Measurements from ENCODE around the gene ZNF438. TPM values are rescaled to one million over a fixed set of nuclear protein-coding genes. Genes with fewer than 3 reads are reported as not detected.
A peak's percentile ranks its signal among the peaks of the same experiment; 100 is the strongest.

Gene ZNF438, protein sequence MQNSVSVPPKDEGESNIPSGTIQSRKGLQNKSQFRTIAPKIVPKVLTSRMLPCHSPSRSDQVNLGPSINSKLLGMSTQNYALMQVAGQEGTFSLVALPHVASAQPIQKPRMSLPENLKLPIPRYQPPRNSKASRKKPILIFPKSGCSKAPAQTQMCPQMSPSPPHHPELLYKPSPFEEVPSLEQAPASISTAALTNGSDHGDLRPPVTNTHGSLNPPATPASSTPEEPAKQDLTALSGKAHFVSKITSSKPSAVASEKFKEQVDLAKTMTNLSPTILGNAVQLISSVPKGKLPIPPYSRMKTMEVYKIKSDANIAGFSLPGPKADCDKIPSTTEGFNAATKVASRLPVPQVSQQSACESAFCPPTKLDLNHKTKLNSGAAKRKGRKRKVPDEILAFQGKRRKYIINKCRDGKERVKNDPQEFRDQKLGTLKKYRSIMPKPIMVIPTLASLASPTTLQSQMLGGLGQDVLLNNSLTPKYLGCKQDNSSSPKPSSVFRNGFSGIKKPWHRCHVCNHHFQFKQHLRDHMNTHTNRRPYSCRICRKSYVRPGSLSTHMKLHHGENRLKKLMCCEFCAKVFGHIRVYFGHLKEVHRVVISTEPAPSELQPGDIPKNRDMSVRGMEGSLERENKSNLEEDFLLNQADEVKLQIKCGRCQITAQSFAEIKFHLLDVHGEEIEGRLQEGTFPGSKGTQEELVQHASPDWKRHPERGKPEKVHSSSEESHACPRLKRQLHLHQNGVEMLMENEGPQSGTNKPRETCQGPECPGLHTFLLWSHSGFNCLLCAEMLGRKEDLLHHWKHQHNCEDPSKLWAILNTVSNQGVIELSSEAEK
- 2.4 and 2.6 TPM in 2 replicates for total RNA-seq

DNA sequence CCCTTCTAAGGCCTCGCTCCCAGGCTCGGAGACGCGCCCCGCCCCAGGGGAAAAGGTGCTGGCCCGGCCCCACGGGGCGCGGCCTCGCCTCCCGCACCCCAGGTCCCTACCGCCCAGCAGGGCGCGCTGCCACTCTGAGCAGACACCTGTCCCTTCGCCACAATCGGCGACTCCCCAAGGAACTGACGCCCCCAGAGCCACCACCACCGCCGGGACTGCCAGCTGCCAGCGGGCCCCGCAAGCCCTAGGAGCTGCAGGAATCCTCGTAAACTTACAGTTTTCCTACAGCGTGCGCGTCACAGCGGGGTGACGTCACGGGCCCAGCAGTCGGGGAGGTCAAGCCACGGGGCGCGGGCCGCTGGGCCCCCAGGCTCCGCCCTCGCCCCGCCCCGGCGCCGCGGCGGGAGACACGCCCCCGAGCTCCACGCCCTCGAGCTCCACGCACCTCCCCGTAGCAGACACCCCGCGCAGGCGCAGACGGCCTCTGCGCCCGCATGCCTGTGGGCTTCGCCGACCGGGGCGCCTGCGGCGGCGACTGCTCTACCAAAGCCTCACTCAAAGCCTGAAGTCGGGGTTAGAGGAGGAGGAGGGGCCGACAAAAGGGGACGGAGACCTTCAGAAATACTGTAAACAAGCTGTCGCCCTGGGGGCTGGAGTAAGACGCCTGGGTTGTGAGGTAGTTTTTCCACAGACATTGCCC, at the start of gene ZNF438:
Gene ZNF438, minus strand, starts transcription at position 308 of the 700 bp plus-strand sequence. CDS start 154,831 bp downstream, outside the sequence.
- DNase-seq (ENCODE audit: low spot score): peak; percentile 93
- intact Hi-C loops (cut with micrococcal nuclease): loop anchor here (1.0 to 5.0 kb wide), 16 partner anchors 32 to 777 kb away; partner anchors contain the start of gene ZEB1
- Mint-ChIP-seq H3K4me1 (ENCODE audit: low read depth) (peaks cover 25% of the 10 kb centered on the region), H3K9me3 (no peaks in the 10 kb centered on the region), H3K27ac (peak within 1 kb of the TSS; percentile 99), H3K36me3 (ENCODE audit: low read depth) (peaks cover 2% of the 10 kb centered on the region), H3K27me3 (ENCODE audit: insufficient read depth) (no peaks in the 10 kb centered on the region), H3K4me3 (peak within 1 kb of the TSS; percentile 88)

GRCh38 chr10:31076610-31076988, 44.9 kb upstream of the ZNF438 start:
- H3K27ac Mint-ChIP-seq: no peak overlapping the region
- H3K27me3 Mint-ChIP-seq (ENCODE audit: insufficient read depth): peaks cover 14% of the 10 kb centered on the region
- no peak for DNase-seq (ENCODE audit: low spot score)
- no peaks in the 10 kb centered on the region for H3K36me3 Mint-ChIP-seq (ENCODE audit: low read depth)
- intact Hi-C loops (cut with micrococcal nuclease): no loop called here
- no peaks in the 10 kb centered on the region for H3K9me3 Mint-ChIP-seq
- H3K4me1 Mint-ChIP-seq (ENCODE audit: low read depth): no peaks in the 10 kb centered on the region
- no peak overlapping the region for H3K4me3 Mint-ChIP-seq

GRCh38 chr10:31075881-31076609, 44.4 kb upstream of the ZNF438 start:
- H3K9me3 Mint-ChIP-seq: no peaks in the 10 kb centered on the region
- H3K27me3 Mint-ChIP-seq (ENCODE audit: insufficient read depth): peaks cover 17% of the 10 kb centered on the region
- intact Hi-C loops (cut with micrococcal nuclease): no loop called here
- peaks cover 2% of the 10 kb centered on the region for H3K4me1 Mint-ChIP-seq (ENCODE audit: low read depth)
- H3K36me3 Mint-ChIP-seq (ENCODE audit: low read depth): no peaks in the 10 kb centered on the region
- no peak overlapping the region for H3K4me3 Mint-ChIP-seq
- H3K27ac Mint-ChIP-seq: no peak overlapping the region
- DNase-seq (ENCODE audit: low spot score): no peak

DNA sequence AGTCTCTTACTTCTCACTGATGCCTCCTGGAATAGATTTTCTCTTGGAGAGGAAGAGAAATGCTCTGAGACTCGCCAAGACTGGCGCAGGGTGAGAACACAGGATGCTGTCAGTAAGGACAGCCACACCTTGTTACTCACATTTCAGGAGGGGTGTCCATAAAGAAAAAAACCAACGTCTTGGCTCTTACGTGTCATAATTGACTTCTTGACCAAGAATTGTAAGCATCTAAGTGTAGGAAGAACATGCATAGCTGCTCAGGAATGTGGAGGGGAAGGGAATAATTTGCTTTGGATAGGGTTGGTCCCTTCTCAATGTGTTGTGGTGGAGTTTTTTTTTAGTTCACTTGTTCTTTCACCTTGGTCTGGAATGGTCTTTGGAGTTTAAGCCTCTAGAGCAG, 43.8 kb upstream of the ZNF438 start:
- intact Hi-C loops (cut with micrococcal nuclease): no loop called here
- Mint-ChIP-seq H3K9me3 (no peaks in the 10 kb centered on the region), H3K4me1 (ENCODE audit: low read depth) (peaks cover 8% of the 10 kb centered on the region), H3K27me3 (ENCODE audit: insufficient read depth) (peaks cover 18% of the 10 kb centered on the region), H3K27ac (no peak overlapping the region), H3K4me3 (no peak overlapping the region), H3K36me3 (ENCODE audit: low read depth) (no peaks in the 10 kb centered on the region)
- no peak for DNase-seq (ENCODE audit: low spot score)

DNA sequence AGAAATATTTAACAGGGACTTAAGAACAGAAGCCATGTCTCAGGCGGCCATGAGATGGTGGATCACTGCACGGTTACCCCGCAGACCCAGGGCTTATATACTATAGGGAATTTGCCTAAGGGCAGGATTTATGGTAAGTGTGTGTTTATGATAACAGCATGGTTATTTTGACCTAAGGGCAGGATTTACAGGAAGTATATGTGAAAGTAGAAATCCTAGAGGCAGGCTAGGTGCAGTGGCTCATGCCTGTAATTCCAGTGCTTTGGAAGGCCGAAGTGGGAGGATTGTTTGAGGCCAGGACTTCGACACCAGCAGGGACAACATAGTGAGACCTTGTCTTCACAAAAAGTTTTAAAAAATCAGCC, 43.0 kb upstream of the ZNF438 start:
- Mint-ChIP-seq H3K4me3 (no peak overlapping the region), H3K36me3 (ENCODE audit: low read depth) (no peaks in the 10 kb centered on the region), H3K4me1 (ENCODE audit: low read depth) (peaks cover 9% of the 10 kb centered on the region), H3K9me3 (no peaks in the 10 kb centered on the region), H3K27ac (no peak overlapping the region), H3K27me3 (ENCODE audit: insufficient read depth) (peaks cover 20% of the 10 kb centered on the region)
- no peak for DNase-seq (ENCODE audit: low spot score)
- intact Hi-C loops (cut with micrococcal nuclease): no loop called here

DNA sequence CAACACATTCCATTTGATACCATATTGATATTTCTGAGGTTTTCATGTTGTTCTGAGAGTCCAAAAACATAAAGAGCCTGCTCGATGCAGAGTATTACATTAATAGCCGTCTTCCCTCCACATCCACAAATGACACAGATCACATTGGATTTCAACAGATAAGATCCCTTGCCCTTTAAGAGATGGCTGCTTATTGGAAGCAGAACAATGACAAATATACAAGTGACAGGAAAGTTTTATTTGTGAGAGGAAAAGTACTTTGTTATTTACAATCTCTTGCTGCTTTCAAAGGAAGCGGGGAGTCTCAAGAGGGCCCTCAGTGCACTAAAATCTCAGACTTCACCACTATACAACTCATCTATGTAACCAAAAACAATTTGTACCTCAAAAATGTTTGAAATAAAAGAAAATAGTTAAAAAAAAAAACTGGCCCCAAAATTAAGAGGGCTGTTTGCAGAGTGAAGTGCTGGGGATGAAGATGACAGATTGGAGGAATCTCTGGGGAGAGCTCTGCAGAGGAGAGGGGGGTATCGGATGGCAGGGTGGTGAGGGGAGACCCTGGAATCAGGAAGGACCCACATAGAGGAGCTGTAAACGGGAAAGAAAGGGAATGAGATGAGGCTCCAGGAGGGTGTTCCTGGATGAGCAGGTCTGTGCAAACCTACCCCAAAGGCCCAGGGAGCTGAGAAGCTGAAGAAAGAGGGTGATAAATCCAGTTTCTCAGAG, 42.5 kb upstream of the ZNF438 start:
- H3K27ac Mint-ChIP-seq: no peak overlapping the region
- H3K27me3 Mint-ChIP-seq (ENCODE audit: insufficient read depth): peaks cover 24% of the 10 kb centered on the region
- H3K4me3 Mint-ChIP-seq: no peak overlapping the region
- H3K36me3 Mint-ChIP-seq (ENCODE audit: low read depth): no peaks in the 10 kb centered on the region
- no peaks in the 10 kb centered on the region for H3K9me3 Mint-ChIP-seq
- intact Hi-C loops (cut with micrococcal nuclease): no loop called here
- no peak for DNase-seq (ENCODE audit: low spot score)
- H3K4me1 Mint-ChIP-seq (ENCODE audit: low read depth): peaks cover 9% of the 10 kb centered on the region

DNA sequence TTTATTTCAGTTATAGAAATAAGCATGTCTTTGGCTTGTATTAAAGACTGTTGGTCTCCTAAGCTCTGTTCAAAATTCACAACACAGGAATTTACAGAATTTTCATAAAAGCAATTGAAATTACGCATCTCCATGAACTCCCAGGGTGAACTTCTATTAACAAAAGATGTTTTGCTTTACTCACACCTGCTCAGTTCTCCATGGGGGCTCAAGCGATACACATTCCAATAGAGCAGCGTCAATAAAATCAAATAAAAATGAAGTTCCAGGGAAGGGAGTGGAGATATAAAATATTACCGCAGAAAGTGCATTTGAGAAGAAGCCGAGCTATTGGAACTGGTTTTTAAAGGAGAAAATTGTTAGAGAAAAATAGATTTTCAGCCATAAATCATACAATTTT, 41.5 kb upstream of the ZNF438 start:
- H3K4me1 Mint-ChIP-seq (ENCODE audit: low read depth): peaks cover 9% of the 10 kb centered on the region
- no peak overlapping the region for H3K27ac Mint-ChIP-seq
- peaks cover 27% of the 10 kb centered on the region for H3K27me3 Mint-ChIP-seq (ENCODE audit: insufficient read depth)
- intact Hi-C loops (cut with micrococcal nuclease): no loop called here
- no peak overlapping the region for H3K4me3 Mint-ChIP-seq
- no peak for DNase-seq (ENCODE audit: low spot score)
- no peaks in the 10 kb centered on the region for H3K36me3 Mint-ChIP-seq (ENCODE audit: low read depth)
- H3K9me3 Mint-ChIP-seq: no peaks in the 10 kb centered on the region

GRCh38 chr10:31072451-31072850, 40.8 kb upstream of the ZNF438 start:
- DNase-seq (ENCODE audit: low spot score): no peak
- H3K9me3 Mint-ChIP-seq: no peaks in the 10 kb centered on the region
- H3K27ac Mint-ChIP-seq: no peak overlapping the region
- no peak overlapping the region for H3K4me3 Mint-ChIP-seq
- intact Hi-C loops (cut with micrococcal nuclease): no loop called here
- H3K27me3 Mint-ChIP-seq (ENCODE audit: insufficient read depth): peaks cover 27% of the 10 kb centered on the region
- peaks cover 9% of the 10 kb centered on the region for H3K4me1 Mint-ChIP-seq (ENCODE audit: low read depth)
- H3K36me3 Mint-ChIP-seq (ENCODE audit: low read depth): peaks cover 2% of the 10 kb centered on the region

GRCh38 chr10:31071232-31072005, 39.8 kb upstream of the ZNF438 start:
- H3K9me3 Mint-ChIP-seq: no peaks in the 10 kb centered on the region
- intact Hi-C loops (cut with micrococcal nuclease): no loop called here
- no peak overlapping the region for H3K27ac Mint-ChIP-seq

GRCh38 chr10:31070691-31071090, 39.0 kb upstream of the ZNF438 start:
- H3K4me1 Mint-ChIP-seq (ENCODE audit: low read depth): peaks cover 9% of the 10 kb centered on the region
- H3K27me3 Mint-ChIP-seq (ENCODE audit: insufficient read depth): peaks cover 31% of the 10 kb centered on the region
- no peak overlapping the region for H3K4me3 Mint-ChIP-seq
- H3K9me3 Mint-ChIP-seq: no peaks in the 10 kb centered on the region
- intact Hi-C loops (cut with micrococcal nuclease): no loop called here
- no peak for DNase-seq (ENCODE audit: low spot score)
- no peak overlapping the region for H3K27ac Mint-ChIP-seq
- H3K36me3 Mint-ChIP-seq (ENCODE audit: low read depth): peaks cover 2% of the 10 kb centered on the region

More at GRCh38 chr10:31071232-31072005, 39.8 kb upstream of the ZNF438 start:
- DNase-seq (ENCODE audit: low spot score): no peak
- peaks cover 31% of the 10 kb centered on the region for H3K27me3 Mint-ChIP-seq (ENCODE audit: insufficient read depth)
- H3K36me3 Mint-ChIP-seq (ENCODE audit: low read depth): peaks cover 2% of the 10 kb centered on the region
- no peak overlapping the region for H3K4me3 Mint-ChIP-seq
- H3K4me1 Mint-ChIP-seq (ENCODE audit: low read depth): peaks cover 9% of the 10 kb centered on the region

DNA sequence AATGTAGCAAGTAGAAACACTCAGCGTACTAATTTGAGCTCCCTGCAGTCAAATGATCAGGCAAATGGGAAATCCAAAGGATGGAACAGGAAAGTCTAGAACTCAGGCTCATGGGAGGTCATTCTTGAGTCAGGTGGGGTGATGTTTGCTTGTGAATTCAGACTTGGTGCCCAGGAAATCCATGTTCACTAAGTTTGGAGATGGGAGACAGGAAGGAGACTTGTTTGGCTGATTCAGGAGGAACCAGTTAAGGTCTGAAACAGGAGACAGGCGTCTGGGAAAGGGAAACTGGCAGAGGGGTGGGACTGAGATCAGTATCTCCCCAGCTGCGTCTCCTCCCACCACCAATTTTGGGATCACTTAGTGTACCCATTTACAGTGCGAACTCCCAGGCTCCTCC, 38.4 kb upstream of the ZNF438 start:
- Mint-ChIP-seq H3K27me3 (ENCODE audit: insufficient read depth) (peaks cover 29% of the 10 kb centered on the region), H3K4me3 (no peak overlapping the region), H3K4me1 (ENCODE audit: low read depth) (peaks cover 9% of the 10 kb centered on the region), H3K36me3 (ENCODE audit: low read depth) (peaks cover 2% of the 10 kb centered on the region), H3K9me3 (no peaks in the 10 kb centered on the region), H3K27ac (no peak overlapping the region)
- intact Hi-C loops (cut with micrococcal nuclease): no loop called here
- no peak for DNase-seq (ENCODE audit: low spot score)

Data from activated T-helper 1 cell treated with anti-CD3 and anti-CD28 coated beads, Interleukin-12 subunit alpha, Interleukin-12 subunit beta, Interleukin-2, Interleukin-4 antibody, amounts not matched to agents 30 ng/mL and 10 ng/mL and 1 ng/mL, durations not matched to agents 14 hours and 24 hours and 36 hours (primary cell).